Muscle of leg (tissue), 11 donors: ENCODE data around the gene MRPL45. TPM values are rescaled to one million over a fixed set of nuclear protein-coding genes. Genes with fewer than 3 reads are reported as not detected.

Experiments used
- DNase-seq: peaks from one replicate; pipeline ENCODE4 v3.0.0; 2013
- H3K27ac ChIP-seq: one replicate; pipeline ENCODE4 v1.5.1; 2013; ENCODE audit warnings: mild to moderate bottlenecking, low read length, control low read depth
- H3K27me3 ChIP-seq: one replicate; pipeline ENCODE4 v1.6.1; 2013; ENCODE audit warnings: low read length; ENCODE audit not compliant: control insufficient read depth, insufficient read depth
- H3K36me3 ChIP-seq: one replicate; pipeline ENCODE4 v1.6.1; 2013; ENCODE audit warnings: low read length; ENCODE audit not compliant: control insufficient read depth, insufficient read depth
- H3K4me1 ChIP-seq: one replicate; pipeline ENCODE4 v1.6.1; 2013; ENCODE audit warnings: low read length; ENCODE audit not compliant: control insufficient read depth, insufficient read depth
- H3K4me3 ChIP-seq: one replicate; pipeline ENCODE4 v1.5.1; 2013; ENCODE audit warnings: low read length, control low read depth
- H3K9me3 ChIP-seq: replicated peaks from 2 replicates; pipeline ENCODE4 v1.6.1; 2013; ENCODE audit warnings: low read depth, low read length; ENCODE audit not compliant: control insufficient read depth
- WGBS: methylation state at CpG from one replicate; pipeline ENCODE4 v1.1.5; 2013; ENCODE audit warnings: missing lambda C conversion rate; ENCODE audit not compliant: insufficient coverage; 5-methylcytosine and 5-hydroxymethylcytosine counted together
- polyA plus RNA-seq, 8 donors: library from polyadenylated mRNA; unstranded; fragments of 120-200 nt; gene quantifications; one replicate each; pipeline versions ENCODE4 v1.2.1 to v1.2.3, GENCODE V29; 2013; ENCODE audit warnings: inconsistent platforms in 1 of 8, low replicate concordance in 1 of 8; ENCODE audit not compliant: insufficient read length in 8 of 8, insufficient read depth in 1 of 8
- total RNA-seq: library from RNA; stranded (reverse); fragments of 120-200 nt; gene quantifications from one replicate; pipeline ENCODE4 v1.2.4, GENCODE V29; 2013

The MRPL45 gene
- total and polyA plus RNA-seq, 9 donors: 45.3 to 65.7 (median 57.1) TPM

GRCh38 chr17:38332735-38333134 is 35.8 kb downstream of the MRPL45 start:
- Histone ChIP-seq H3K27ac (no peak overlapping the region), H3K4me1 (peaks cover 6% of the 10 kb centered on the region), H3K9me3 (no peaks in the 10 kb centered on the region), H3K36me3 (no peaks in the 10 kb centered on the region), H3K27me3 (peaks cover 3% of the 10 kb centered on the region), H3K4me3 (no peak overlapping the region)
- DNase-seq: no peak
- WGBS: 81% methylated on average over 7 of the region's 7 CpGs

- Histone ChIP-seq H3K27me3 (no peaks in the 10 kb centered on the region), H3K27ac (no peak overlapping the region), H3K9me3 (no peaks in the 10 kb centered on the region), H3K36me3 (no peaks in the 10 kb centered on the region), H3K4me3 (no peak overlapping the region), H3K4me1 (no peaks in the 10 kb centered on the region)
- no peak for DNase-seq
- 37% methylated on average over 12 of the region's 12 CpGs for WGBS
These were observed 36.8 kb downstream of the MRPL45 start for GRCh38 chr17:38333635-38334295.

- Histone ChIP-seq H3K27ac (no peak overlapping the region), H3K27me3 (no peaks in the 10 kb centered on the region), H3K4me1 (no peaks in the 10 kb centered on the region), H3K4me3 (no peak overlapping the region), H3K9me3 (no peaks in the 10 kb centered on the region), H3K36me3 (no peaks in the 10 kb centered on the region)
- 83% methylated on average over 27 of the region's 30 CpGs for WGBS
- DNase-seq: no peak
These were observed 37.8 kb downstream of the MRPL45 start for GRCh38 chr17:38334480-38335364.

- Histone ChIP-seq H3K27me3 (no peaks in the 10 kb centered on the region), H3K9me3 (no peaks in the 10 kb centered on the region), H3K27ac (no peak overlapping the region), H3K4me1 (peaks cover 5% of the 10 kb centered on the region), H3K36me3 (no peaks in the 10 kb centered on the region), H3K4me3 (no peak overlapping the region)
- 100% methylated on average over 8 of the region's 11 CpGs for WGBS
- no peak for DNase-seq
These were observed 39.9 kb downstream of the MRPL45 start for GRCh38 chr17:38336838-38337237.

GRCh38 chr17:38338053-38338452 is 41.1 kb downstream of the MRPL45 start:
- Histone ChIP-seq H3K36me3 (no peaks in the 10 kb centered on the region), H3K4me1 (peaks cover 5% of the 10 kb centered on the region), H3K27ac (no peak overlapping the region), H3K9me3 (no peaks in the 10 kb centered on the region), H3K27me3 (no peaks in the 10 kb centered on the region), H3K4me3 (no peak overlapping the region)
- WGBS: 89% methylated on average over 3 of the region's 5 CpGs
- DNase-seq: no peak

- no peak for DNase-seq
- H3K36me3 ChIP-seq: no peaks in the 10 kb centered on the region
- no peaks in the 10 kb centered on the region for H3K27me3 ChIP-seq
- peaks cover 5% of the 10 kb centered on the region for H3K4me1 ChIP-seq
- no peak overlapping the region for H3K27ac ChIP-seq
- 91% methylated on average over 3 of the region's 4 CpGs for WGBS
- H3K4me3 ChIP-seq: no peak overlapping the region
- no peaks in the 10 kb centered on the region for H3K9me3 ChIP-seq
These were observed 41.6 kb downstream of the MRPL45 start for GRCh38 chr17:38338535-38338934.

GRCh38 chr17:38339891-38340290 is 42.9 kb downstream of the MRPL45 start:
- DNase-seq: no peak
- no peak overlapping the region for H3K4me3 ChIP-seq
- no peaks in the 10 kb centered on the region for H3K27me3 ChIP-seq
- H3K36me3 ChIP-seq: no peaks in the 10 kb centered on the region
- H3K4me1 ChIP-seq: peaks cover 5% of the 10 kb centered on the region
- no peak overlapping the region for H3K27ac ChIP-seq
- no peaks in the 10 kb centered on the region for H3K9me3 ChIP-seq

- Histone ChIP-seq H3K4me3 (no peak overlapping the region), H3K36me3 (no peaks in the 10 kb centered on the region), H3K9me3 (no peaks in the 10 kb centered on the region), H3K27me3 (no peaks in the 10 kb centered on the region), H3K4me1 (peaks cover 5% of the 10 kb centered on the region), H3K27ac (no peak overlapping the region)
- DNase-seq: peak; percentile 39
- WGBS: 55% methylated on average over 2 of the region's 5 CpGs
These were observed 44.2 kb downstream of the MRPL45 start for GRCh38 chr17:38341035-38341721.

- H3K27me3 ChIP-seq: no peaks in the 10 kb centered on the region
- H3K27ac ChIP-seq: no peak overlapping the region
- no peaks in the 10 kb centered on the region for H3K36me3 ChIP-seq
- no peaks in the 10 kb centered on the region for H3K9me3 ChIP-seq
- 83% methylated on average over 18 of the region's 18 CpGs for WGBS
- DNase-seq: no peak
- H3K4me1 ChIP-seq: peaks cover 5% of the 10 kb centered on the region
- H3K4me3 ChIP-seq: no peak overlapping the region
These were observed 46.1 kb downstream of the MRPL45 start for GRCh38 chr17:38342886-38343607.
